AG09309 (cell line): Measurements from ENCODE around the gene HP.
"Not testable (repeated sequence)": the region's sequence is repeated elsewhere in the genome, so short reads cannot be mapped to it uniquely, and the experiment has no call there.

ENCODE experiments used
- DNase-seq: peaks from one replicate; pipeline ENCODE4 v3.0.0-alpha.2; 2010; ENCODE audit warnings: low read depth
- H3K4me3 ChIP-seq: 2 replicates; pipeline ENCODE4 v1.5.1; 2011; ENCODE audit warnings: mild to moderate bottlenecking, low read depth, low read length, moderate library complexity; ENCODE audit not compliant: control insufficient read depth
- CTCF ChIP-seq: IDR thresholded peaks from 2 replicates; pipeline ENCODE4 v1.5.1; 2011; ENCODE audit warnings: mild to moderate bottlenecking, low read depth, low read length, inconsistent platforms; ENCODE audit not compliant: insufficient read depth, control insufficient read depth; ENCODE audit errors: missing control alignments

The HP gene

GRCh38 chr16:72054254-72054847 lies at the start of gene HP:
HP (plus strand) TSS chr16:72054505; CDS start chr16:72054653, 148 bp downstream.
- not testable (repeated sequence) for DNase-seq

GRCh38 chr16:72008065-72008423 lies 46.3 kb upstream of the HP start:
- not testable (repeated sequence) for DNase-seq
- peak overlapping the region; percentile 6; the same call in 1 of the 2 replicates for H3K4me3 ChIP-seq

More at GRCh38 chr16:72054254-72054847, at the start of gene HP:
- H3K4me3 ChIP-seq, result not testable (repeated sequence)

GRCh38 chr16:72008424-72009216 lies 45.7 kb upstream of the HP start, which contains the start of gene DHODH:
DHODH (plus strand) TSS chr16:72008744; CDS start chr16:72008765, 21 bp downstream.
- TF ChIP-seq CTCF, result no peak
- peak within 1 kb of the TSS; percentile 100 for H3K4me3 ChIP-seq
- DNase-seq, result peak; percentile 82

- no peak for DNase-seq
- H3K4me3 ChIP-seq, result no peak overlapping the region
- TF ChIP-seq CTCF, result no peak
Measured at GRCh38 chr16:72009779-72010178, 44.5 kb upstream of the HP start.

- TF ChIP-seq CTCF, result no peak
- no peak overlapping the region for H3K4me3 ChIP-seq
- no peak for DNase-seq
Measured at GRCh38 chr16:72012607-72013006, 41.7 kb upstream of the HP start.

GRCh38 chr16:72013389-72013788 lies 40.9 kb upstream of the HP start:
- H3K4me3 ChIP-seq, result no peak overlapping the region
- no peak for DNase-seq
- TF ChIP-seq CTCF, result no peak

- TF ChIP-seq CTCF, result no peak
- no peak for DNase-seq
- H3K4me3 ChIP-seq, result no peak overlapping the region
Measured at GRCh38 chr16:72013888-72014581, 40.3 kb upstream of the HP start.
